Measurements from ENCODE around the gene ZNF469. TPM values are rescaled to one million over a fixed set of nuclear protein-coding genes. Genes with fewer than 3 reads are reported as not detected.

ZNF469 gene, protein sequence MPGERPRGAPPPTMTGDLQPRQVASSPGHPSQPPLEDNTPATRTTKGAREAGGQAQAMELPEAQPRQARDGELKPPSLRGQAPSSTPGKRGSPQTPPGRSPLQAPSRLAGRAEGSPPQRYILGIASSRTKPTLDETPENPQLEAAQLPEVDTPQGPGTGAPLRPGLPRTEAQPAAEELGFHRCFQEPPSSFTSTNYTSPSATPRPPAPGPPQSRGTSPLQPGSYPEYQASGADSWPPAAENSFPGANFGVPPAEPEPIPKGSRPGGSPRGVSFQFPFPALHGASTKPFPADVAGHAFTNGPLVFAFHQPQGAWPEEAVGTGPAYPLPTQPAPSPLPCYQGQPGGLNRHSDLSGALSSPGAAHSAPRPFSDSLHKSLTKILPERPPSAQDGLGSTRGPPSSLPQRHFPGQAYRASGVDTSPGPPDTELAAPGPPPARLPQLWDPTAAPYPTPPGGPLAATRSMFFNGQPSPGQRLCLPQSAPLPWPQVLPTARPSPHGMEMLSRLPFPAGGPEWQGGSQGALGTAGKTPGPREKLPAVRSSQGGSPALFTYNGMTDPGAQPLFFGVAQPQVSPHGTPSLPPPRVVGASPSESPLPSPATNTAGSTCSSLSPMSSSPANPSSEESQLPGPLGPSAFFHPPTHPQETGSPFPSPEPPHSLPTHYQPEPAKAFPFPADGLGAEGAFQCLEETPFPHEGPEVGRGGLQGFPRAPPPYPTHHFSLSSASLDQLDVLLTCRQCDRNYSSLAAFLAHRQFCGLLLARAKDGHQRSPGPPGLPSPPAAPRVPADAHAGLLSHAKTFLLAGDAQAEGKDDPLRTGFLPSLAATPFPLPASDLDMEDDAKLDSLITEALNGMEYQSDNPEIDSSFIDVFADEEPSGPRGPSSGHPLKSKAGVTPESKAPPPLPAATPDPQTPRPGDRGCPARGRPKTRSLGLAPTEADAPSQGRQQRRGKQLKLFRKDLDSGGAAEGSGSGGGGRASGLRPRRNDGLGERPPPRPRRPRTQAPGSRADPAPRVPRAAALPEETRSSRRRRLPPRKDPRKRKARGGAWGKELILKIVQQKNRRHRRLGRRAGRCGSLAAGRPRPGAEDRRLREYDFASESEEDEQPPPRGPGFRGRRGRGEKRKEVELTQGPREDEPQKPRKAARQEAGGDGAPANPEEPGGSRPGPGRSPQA (N-terminal part only)
- 0.46 and 0.66 TPM in 2 replicates for total RNA-seq

DNA sequence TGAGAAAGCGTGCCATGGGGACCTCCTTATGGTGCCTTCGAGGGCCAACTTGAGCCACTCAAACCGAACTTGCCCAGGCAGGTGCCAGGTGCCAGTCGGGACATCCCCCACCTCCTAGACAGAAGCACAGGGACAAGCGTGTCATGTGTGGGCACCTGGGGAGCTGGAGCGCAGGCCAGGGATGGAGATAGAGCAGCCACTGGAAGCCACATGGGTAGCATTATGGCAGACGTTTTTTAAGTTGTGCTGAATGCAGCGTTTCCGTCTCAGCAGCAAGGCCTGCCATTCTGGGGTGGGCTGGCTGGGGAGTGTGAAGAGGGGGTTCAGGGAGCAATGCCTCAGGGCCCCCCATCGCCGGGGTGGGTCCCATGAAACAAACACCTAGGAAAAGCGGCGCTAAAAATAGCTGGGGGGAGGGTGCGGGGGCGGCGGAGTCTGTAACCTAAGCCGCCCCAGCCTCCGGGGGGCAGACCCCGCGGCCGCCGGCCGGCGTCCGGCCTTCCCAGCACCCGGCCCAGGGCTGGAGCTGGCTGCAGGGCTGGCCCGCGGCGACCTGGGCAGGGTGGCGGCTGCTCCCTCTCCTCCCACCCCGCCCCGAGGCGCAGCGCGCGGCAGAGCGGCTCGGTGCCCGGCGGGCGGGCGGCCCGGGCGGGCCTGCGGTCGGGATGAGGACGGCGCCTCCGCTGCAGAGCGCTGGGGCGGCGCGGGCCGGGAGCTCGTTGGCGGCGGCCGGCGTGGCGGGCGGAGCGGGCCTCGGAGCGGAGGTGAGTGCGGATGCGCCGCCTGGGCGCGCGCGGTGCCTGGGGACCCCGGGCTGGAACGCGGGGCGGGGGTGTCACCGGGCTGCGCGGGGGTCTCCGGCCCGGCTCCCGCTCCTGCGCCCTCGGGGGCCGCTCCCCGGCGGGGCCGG is at the start of gene ZNF469:
Gene ZNF469 (plus strand): TSS at position 469 of the 910 bp plus-strand sequence. CDS start 44,512 bp downstream, outside the sequence.
- intact Hi-C loops (cut with micrococcal nuclease) = no loop called here

DNA sequence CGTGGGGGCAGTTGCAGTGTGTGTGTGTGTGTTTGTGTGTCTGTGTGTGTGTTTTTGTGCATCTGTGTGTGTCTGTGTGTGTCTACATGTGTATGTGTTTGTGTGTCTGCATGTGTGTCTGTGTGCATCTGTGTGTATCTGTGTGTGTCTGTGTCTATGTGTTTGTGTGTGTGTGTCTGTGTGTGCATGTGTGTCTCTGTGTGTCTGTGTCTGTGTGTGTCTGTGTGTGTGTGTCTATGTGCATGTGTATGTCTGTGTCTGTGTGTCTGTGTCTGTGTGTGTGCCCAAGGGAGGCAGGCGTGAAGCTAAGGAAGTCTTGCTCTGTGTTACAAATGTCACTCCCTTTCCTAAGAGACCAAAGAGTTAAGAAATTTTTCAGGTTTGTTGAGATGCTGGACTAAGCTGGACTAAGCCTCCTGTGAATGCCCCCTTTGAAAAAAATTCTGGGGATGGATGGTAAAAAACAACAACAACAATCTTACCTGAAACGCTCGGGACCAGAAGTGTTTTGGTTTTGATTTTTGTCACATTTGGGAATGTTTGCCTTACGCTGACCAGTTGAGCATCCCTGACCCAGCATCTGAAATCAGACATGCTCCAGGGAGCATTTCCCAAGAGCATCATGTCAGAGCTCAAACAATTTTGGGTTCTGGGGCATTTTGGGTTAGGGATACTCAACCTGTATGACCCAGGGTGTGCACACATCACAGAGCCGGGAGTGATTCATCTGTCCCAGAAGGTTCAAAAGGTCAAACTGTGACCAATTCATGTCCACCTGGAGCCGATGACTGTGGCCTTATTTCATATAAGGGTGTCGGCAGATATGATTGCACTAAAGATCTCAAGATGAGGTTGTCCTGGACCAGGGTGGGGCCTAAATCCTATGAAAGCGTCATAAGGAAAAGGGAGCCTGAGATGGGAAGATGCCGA is 48.6 kb upstream of the ZNF469 start:
- intact Hi-C loops (cut with micrococcal nuclease) = no loop called here

DNA sequence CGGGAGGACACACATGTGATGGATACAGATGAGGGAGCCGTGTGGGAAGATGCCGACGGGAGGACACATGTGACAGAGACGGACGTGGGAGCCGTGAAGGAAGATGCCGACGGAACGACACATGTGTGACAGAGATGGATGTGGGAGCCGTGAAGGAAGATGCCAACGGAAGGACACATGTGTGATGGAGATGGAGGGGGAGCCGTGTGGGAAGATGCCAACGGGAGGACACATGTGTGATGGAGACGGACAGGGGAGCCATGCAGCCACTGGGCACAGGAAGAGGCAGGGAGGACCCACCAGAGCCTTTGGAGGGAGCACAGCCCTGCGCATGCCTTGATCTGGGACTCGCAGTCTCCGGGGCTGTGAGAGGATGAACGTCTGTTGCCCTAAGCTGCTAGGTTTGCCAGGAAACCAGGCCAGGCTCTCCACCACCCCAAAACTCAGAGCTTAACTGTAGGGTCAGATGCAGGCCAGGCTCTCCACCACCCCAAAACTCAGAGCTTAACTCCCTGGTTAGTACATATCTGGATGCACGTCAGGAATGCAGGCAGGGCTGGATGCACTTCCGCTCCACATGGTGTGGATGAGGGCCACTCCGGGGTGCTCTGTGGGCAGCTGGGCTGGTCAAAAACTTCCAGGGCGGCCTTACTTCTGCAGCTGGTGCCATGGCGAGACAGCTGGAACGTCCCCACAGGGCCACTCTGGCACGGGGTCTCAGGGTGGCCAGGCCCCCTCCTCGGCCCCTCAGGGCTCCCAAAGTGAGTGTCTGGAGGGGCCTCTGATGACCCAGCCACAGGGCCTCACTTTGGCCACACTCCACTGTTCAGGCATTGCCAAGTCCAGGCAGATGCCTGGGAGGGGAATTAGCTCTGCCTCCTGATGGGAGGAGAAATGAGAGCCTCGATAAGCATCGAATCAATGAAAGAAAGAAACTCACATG is 47.7 kb upstream of the ZNF469 start:
- intact Hi-C loops (cut with micrococcal nuclease) = no loop called here

DNA sequence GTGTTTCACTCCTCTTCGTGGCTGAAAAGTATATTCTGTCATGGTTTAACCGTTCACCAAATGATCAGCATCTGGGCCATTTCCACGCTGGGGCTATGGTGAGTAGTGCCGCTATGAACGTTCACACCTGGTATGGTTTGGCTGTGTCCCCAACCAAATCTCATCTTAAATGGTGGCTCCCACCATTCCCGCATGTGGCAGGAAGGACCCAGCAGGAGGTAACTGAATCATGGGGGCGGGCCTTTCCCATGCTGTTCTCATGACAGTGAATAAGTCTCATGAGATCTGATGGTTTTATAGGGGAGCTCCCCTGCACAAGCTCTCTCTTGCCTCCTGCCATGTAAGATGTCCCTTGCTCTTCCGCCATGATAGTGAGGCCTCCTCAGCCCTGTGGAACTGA is 45.7 kb upstream of the ZNF469 start:
- intact Hi-C loops (cut with micrococcal nuclease) = no loop called here

DNA sequence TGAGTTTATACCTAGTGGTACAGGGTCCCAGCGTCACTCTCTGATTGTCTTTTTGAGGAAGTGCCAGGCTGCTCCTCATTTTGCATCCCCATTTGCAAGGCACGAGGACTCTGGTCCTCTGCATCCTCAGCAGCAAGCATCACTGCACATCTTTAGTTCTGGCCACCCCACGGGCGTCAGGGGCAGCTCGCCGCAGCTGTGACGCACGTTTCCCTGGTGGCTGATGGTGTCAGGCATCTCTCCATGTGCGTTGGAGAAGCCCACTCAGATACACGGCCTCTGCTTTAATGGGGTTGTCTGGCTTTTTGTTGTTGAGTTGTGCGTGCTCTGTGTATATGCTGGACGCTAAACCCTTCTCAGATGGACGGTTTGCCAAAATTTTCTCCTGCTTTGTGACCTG is 45.2 kb upstream of the ZNF469 start:
- intact Hi-C loops (cut with micrococcal nuclease) = no loop called here

- intact Hi-C loops (cut with micrococcal nuclease) = no loop called here
These were observed 44.6 kb upstream of the ZNF469 start for GRCh38 chr16:88338111-88338510.

GRCh38 chr16:88338896-88339295 is 43.9 kb upstream of the ZNF469 start:
- intact Hi-C loops (cut with micrococcal nuclease) = no loop called here

DNA sequence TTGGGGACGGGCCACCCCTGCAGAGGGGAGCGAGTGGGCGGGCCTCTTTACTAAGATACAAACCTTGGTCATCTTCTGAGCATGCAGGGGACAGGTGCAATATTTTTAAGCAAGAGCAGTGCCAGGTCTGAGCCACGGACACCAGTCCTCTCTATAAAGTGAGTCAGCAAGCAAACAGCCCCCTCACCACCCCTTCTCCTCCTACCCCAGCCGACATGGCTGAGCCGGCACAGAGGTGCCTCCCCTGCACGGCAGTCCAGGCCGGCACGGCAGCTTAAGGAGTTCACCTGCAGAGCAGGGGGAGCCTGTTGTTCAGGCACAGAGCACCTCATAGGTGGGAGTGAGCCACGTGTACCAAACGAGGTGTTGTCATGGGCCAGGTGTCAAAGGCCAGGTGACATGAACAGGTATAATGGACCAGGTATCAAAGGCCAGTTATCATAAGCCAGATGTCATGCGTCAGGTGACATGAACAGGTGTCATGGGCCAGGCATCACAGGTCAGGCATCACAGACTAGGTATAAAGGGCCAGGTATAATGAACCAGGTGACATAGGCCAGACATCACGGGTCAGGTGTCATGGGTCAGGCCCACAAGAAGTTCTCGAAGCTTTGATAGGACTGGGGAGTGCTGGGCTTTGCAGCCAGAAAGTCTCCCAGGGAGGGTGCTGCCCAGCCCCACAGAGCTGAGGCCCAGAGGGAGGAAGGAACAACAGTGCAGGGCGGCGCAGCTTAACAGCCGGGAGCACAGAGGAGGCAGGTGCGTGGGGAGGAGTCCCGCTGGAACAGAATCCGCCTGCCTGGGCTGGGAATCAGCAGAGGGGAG is 42.6 kb upstream of the ZNF469 start:
- intact Hi-C loops (cut with micrococcal nuclease) = no loop called here

GRCh38 chr16:88340755-88341150 is 42.0 kb upstream of the ZNF469 start:
- intact Hi-C loops (cut with micrococcal nuclease) = no loop called here

- intact Hi-C loops (cut with micrococcal nuclease) = no loop called here
These were observed 41.0 kb upstream of the ZNF469 start for GRCh38 chr16:88341551-88342290.

DNA sequence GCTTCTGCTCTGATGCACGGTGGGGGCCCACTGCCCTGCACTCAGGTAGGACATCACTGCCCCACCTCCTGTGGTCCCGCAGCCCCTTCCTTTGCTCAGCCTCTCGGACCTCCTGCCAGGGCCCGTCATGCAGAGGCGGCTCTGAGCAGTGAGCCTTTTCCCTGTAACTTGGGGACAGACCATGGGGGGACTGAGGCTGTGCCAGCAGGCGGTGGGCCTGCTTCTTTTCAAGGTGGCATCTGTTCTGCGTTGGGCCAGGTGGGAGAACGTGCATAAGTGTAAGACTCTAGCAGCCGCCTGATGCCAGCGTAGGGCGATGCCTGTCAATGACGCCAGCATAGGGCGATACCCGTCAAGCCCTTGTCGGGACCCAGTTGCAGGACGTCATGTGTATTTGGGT is 40.3 kb upstream of the ZNF469 start:
- intact Hi-C loops (cut with micrococcal nuclease) = no loop called here

DNA sequence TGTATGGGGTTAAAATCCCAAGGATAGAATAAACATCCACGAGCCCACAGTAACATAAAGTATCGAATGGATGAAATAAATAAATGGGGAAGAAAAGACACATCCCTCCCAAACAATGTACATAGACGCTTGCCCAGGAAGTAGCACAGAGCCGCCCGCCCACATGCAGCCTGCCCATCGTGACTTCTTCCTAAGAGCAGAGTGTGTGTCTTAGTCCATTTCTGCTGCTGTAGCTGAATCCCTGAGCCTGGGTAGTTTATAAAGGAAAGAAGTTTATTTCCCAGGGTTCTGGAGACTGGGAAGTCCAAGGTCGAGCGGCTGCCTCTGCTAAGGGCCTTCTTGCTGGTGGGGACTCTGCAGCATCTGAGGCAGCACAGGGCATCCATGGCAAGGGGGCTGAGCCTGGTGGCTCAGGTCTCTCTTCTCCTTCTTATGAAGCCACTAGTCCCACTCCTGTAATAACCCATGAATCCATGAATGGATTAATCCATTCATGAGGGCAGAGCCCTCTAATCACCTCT is 39.4 kb upstream of the ZNF469 start:
- intact Hi-C loops (cut with micrococcal nuclease) = no loop called here

GRCh38 chr16:88344411-88345030 is 38.2 kb upstream of the ZNF469 start:
- intact Hi-C loops (cut with micrococcal nuclease) = no loop called here

DNA sequence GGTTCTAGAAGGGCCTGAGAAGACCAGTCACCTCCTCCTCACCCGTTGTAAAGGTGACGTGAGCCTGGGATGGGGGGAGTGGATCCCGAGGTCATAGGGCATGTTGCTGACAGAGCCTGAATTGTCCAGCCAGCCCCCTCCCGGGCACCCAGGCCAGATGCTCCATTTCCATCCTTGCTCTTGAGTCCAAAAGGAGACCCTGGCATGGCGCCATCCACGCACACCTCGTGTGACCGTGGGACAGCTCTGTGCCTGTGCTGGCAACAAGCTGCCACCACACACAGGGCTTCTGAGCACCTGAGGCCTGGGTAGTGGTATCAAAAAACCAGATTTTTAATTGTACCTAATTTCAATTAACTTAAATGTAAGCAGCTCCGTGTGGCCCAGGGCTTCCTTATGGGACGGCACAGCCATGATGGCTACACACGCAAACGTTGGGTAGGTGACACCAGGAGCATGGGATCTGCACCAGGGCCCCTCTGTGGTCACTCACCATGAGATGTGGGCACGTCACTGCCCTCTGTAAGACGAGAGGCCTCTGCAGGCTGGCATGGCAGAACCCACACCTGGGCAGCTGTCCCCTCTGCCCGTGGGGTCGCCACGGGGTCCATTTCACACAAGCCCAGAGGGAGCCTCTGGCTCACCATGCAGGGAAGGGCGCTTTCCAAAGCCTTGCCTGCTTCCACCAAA is 37.6 kb upstream of the ZNF469 start:
- intact Hi-C loops (cut with micrococcal nuclease) = no loop called here

DNA sequence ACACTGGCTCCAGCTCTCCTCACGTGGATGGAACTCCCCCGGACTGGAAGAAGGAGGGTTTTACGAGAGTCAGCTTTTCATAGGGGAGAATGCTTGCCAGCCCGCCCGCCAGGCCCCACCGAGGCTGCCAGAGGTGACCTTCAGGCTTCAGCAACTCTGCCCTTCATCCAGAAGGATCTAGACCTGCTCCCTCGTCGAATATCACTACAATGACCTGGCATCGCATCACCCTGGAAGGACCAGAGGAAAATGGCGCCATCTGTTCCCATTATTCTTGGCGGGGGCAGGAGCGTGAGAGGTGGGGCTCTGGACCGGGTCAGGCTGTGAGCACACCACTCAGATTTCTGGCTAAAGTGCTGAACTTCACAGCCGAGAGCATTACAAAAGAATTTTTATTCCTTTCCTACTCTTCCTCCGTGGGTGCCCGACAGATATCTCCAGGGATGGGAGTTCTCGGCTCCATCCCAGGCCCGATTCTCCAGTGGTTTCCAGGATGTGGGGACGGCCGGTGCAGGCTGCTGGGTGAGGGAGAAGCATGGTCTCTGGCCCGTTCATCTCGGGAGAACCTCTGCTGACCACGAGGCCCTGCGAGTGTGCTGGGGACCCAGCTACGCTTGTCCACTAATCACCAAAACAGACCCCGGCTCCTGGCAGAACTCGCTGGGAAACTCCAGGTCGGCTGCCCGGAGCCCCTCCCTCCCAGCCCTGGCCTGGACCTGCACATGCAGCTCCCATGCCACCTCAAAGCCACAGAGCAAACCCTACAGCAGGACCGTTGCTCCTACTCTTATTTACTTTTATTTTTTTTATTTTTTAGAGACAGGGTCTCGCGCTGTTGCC is 36.8 kb upstream of the ZNF469 start:
- intact Hi-C loops (cut with micrococcal nuclease) = no loop called here

Data from T-helper 1 cell treated with Interleukin-12 subunit alpha and Interleukin-12 subunit beta and Interleukin-4 antibody, amounts not matched to agents 30 ng/mL and 1 ng/mL, for 36 hours (primary cell).